HG03460 (cell line): ENCODE results near the gene NPAS2.

ENCODE experiments used
- ATAC-seq: cut with Tn5 transposase; IDR thresholded peaks from one replicate; pipeline ENCODE4 v1.9.1; 2021; ENCODE audit not compliant: unreplicated experiment

The NPAS2 gene

DNA sequence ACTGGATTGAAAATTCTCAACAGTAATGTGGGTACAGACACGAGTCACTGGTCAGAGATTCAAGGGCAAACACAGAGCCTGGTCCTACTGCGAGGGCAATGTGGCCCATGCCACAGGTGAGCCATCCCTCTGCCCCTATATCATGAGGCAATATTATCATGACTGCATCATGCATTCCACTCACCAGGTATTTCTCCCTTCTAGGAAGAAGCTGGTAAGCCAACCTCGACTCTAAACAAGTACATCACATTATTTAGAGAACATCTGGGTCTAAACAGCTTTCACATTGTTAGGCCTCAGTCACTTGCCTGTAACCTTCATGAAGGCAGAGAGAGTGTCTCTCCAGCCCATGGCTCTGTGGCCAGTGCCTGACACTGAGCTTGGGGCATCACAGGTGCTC, 167.6 kb downstream of the NPAS2 start:
- no peak for ATAC-seq

DNA sequence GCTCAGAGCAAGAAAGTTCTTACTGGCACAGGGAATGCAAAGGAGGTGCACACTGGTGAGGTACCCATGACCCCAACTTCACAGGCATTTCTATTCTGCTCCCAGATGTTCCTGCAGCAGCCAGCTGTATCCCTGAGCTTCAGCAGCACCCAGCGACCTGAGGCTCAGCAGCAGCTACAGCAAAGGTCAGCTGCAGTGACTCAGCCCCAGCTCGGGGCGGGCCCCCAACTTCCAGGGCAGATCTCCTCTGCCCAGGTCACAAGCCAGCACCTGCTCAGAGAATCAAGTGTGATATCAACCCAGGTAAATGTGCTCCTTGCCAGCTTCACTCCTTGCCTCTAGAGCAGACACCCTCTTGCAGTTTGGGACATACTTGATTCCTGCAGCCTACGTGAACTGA, 168.0 kb downstream of the NPAS2 start:
- no peak for ATAC-seq

DNA sequence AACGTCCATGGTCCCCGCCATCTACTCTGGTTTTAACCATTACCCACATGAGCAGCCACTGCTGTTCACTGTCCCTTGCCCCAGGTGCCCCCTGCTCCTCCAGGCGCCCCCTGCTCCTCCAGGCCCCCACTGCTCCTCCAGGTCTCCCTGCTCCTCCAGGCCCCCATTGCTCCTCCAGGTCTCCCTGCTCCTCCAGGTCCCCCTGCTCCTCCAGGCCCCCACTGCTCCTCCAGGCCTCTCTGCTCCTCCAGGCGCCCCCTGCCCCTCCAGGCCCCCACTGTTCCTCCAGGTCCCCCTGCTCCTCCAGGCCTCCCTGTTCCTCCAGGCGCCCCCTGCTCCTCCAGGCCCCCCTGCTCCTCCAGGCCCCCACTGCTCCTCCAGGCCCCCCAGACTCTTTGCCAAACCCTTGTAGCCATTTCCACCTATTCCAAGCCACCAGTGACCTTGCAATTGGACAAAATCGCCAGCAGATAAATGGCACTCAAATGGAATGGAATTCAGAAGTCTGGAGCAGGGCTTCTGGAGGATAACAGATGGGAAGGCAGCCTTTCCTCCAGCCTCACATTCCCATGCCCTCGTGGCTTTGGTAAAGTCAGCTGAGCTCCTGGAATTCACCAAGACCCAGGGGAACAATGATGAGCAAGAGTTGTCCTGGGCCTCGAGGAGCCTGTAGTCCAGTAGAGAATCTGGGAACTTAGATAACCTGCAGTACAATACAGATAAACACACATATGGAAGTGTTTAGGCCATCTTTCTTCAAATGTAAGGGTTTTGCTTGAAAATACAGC, 168.9 kb downstream of the NPAS2 start:
- ATAC-seq: no peak

DNA sequence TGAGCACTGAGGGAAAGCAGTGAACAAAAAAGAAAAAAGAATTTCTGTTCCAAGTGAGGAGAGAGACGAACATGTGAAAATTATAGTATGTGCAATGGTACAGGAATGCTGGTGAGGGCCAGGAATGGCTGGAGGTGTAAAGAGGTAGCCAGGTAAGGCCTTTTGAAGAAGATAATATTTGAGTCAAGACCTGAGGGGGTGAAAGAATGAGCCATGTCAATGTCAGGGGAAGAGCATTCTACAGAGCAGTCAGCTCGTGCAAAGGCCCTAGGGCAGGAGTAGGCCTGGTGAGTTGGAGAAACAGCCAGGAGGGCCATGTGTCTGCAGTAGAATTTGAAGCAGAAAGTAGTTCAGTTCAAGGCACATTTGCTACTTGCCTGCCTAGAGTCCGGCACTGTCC, 169.7 kb downstream of the NPAS2 start:
- no peak for ATAC-seq

DNA sequence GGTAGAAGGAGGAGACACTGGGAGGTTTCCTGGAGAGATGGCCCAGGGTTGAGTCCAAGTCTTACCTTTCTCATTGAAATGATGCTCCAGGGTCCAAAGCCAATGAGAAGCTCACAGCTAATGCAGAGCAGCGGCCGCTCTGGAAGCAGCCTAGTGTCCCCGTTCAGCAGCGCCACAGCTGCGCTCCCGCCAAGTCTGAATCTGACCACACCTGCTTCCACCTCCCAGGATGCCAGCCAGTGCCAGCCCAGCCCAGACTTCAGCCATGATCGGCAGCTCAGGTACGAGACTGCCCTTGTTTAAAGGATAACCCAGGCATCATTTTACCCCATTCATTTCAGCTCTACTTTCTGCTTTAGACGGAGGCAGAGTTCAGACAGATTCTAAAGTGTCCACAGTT, 170.2 kb downstream of the NPAS2 start:
- no peak for ATAC-seq

DNA sequence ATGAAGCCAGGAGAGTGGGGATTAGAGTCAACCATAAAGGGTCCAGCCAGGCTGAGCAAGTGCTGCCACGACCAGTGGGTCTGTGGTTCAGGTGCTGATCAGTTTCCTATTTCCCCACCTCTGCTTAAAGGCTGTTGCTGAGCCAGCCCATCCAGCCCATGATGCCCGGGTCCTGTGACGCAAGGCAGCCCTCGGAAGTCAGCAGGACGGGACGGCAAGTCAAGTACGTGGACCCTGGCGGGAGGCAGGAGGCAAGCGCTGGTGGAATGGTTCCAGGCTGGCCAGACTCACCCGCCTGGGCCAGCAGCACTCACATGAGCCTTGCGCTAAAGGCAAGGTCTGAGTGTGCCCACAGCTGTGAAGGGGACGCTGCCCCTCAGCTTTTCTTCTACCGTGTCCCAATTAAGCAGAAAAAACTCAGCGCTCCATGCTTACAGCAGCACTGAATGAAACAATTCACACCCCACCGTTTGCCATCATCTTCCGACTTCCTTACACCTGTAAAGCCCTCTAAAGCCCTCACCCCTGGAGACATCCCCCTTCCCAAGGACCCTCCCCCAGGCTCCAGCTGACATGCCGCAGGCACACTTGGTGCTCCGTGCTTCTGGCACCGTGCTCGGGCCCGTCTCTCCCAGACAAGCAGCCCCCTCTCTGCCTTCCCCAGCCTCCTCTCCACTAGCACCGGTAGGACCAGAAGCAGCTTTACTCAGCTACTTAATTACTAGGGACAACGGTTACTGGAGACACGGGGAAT, 170.9 kb downstream of the NPAS2 start:
- ATAC-seq: no peak

DNA sequence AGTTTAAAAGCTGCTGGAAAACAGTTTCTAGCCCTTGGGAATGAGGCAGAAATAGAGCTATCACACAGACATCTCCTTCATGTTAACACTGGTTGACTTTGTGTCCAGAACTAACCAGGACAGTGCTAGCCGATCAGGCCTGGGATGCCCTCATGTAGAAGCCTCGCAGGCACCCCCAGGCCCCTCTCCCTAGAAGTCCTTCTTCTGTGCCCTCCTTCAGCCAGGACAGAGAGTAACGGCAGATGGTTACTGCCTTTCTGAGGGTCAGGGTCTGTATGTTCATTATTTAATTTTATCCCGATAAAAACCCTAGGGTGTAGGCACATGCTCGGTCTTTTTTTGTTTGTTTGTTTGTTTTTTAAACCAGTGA, 171.4 kb downstream of the NPAS2 start:
- ATAC-seq: no peak

DNA sequence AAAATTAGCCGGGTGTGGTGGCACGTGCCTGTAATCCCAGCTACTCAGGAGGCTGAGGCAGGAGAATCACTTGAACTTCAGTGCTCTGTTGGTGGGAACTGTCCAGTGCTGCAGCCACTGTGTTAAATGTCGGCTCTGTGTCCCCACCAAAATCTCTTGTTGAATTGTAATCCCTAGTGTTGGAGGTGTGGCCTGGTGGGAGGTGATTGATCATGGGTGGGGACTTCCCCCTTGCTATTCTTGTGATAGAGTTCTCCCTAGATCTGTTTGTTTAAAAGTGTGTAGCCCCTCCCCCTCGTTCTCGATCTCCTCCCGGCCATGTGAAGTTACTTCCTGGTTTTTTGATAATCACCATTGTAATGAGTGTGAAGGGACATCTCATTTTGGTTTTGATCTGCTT, 172.3 kb downstream of the NPAS2 start:
- no peak for ATAC-seq

DNA sequence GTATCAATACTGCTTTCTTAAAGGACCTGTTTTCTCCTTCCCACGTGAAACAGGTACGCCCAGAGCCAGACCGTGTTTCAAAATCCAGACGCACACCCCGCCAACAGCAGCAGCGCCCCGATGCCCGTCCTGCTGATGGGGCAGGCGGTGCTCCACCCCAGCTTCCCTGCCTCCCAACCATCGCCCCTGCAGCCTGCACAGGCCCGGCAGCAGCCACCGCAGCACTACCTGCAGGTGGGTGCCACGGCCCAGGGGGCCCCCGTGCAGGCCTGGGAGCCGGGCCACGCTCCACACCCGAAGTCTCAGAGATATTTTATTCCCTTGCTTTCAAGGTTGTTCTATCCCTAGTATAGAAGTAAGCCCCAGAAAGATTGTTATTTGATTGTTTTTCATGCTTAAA, 173.4 kb downstream of the NPAS2 start:
- ATAC-seq: no peak

DNA sequence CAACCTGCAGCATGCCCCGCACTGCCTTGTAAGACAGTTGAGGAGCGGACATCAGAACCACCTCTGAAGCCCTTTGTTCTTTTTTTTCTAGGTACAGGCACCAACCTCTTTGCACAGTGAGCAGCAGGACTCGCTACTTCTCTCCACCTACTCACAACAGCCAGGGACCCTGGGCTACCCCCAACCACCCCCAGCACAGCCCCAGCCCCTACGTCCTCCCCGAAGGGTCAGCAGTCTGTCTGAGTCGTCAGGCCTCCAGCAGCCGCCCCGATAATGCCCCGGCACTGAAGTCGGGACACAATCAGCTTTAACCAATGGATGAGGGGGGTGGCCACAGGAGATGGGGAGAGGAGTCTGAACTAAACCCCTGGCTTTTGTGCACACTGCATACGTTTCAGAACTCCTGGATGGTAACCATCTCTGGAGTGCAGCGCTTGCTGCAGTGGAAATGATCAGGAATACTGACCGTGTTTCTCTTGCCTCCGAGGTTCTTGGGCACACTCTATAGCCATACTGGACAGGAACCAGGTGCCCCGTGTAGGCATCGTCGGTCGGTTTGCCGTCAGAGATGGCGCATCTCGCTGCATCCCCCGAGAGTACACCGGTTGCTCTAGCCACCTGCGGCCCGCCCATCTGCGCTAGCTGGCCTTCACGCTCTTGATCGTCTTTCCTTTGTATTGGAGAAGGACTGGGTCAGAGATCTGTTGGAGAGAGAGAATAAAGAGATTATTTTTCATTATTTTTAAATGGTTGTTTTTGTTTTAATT, 175.6 kb downstream of the NPAS2 start:
- no peak for ATAC-seq

DNA sequence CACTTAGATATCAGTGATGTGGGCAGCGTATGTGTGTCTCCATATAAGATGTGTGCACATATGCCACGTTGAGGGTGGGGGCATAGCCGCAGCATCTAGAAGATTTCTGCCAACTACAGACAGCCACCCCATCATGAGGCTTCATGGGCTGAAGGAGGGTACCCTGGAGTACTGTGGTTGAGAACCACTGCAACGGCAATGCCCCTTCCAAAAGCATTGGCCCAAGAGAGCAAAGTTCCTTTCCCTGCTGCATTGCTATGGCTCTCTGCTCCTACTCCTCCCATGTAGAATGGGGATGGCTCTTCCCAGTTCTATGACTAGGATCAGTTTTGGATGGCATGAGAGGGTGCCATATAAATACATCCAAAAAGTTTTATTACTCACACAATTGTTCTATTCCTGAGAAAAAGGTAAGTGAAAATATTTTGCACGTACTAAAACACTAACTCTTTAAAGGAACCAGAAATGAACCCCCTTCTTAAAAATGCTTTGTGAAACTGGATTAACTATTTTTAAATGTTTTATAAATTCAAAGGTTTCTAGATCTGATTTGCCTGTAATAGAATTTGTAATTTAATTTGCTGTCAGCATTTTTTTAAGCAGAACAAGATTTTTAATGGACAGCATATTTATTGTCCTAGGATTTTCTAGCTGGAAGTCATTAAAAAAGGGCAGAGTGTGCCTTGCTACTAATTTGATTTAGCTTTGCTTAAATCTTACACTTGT, 177.7 kb downstream of the NPAS2 start:
- no peak for ATAC-seq

DNA sequence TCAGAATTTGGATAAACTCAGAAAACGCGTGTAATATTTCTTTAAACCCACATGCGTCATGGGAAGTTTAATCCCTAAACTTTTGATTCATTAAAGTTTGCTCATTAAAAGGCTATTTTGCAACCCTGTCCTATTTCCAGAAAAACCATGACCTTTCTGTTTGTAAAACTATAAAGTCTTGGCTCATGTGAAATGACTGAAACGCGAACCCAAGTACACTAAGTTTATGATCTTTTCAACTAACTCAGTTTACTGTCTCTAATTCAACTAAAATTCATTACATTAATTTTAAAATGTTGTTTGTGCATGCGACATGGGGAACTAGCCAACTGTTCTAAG, 178.3 kb downstream of the NPAS2 start:
- ATAC-seq: no peak

DNA sequence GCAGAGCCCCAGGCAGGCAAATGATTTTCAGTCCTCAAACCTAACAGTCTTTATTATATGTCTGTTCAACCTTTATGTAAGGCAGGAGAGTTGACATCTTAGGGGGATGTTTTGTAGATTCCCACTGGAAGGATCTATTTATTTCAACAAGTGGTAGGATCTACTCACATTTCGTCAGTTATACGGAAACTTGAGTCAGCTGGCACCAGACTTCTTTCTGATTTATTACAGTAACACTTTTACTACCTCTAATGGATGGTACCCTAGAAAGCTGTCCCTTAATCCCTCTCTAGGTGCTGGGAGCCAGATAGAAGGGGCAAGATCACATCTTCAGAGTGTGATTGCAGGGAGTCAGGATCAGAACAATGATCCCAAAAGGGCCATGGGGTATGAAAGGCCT, 180.1 kb downstream of the NPAS2 start:
- ATAC-seq: no peak

DNA sequence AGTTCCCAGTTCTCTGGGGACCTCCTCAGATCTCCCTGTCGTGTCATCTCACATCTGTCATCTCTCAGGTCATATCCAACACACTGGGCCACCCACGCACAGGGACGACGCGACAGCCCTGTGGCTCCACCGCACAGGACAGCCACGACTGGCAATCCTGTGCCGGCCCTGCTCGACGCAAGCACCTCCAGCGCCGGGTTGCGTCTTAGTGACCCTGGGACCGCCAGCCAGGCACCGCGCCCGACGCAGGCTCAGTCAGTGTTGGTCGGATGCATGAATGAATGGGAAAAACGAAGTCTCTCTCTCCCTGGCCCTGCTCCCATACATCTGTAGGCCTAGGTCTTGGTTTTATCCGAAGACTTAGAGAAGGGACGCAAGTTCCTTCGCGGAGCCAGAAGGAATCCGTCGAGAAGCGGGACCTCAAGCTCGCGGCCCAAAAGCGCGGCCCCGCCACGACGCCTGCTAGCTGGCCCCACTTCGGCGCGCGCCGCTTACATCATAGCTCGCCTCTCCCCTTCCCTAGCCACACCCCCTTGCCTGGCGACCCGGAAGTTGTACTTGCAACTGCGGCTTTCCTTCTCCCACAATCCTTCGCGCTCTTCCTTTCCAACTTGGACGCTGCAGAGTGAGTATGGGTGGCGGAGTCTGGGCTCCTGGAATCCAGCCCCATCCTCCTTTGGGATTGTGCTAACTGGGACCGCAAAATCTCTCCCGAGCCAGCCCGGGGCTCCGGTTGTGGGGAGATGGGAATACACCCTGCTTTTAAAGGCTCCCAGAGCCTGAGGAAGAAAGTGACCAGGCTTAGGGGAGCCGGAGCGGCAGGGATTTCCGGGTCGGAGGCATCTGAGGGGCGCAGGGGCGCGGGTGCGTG, 182.0 kb downstream of the NPAS2 start, which contains the start of gene RPL31:
RPL31 (plus strand) TSS at position 599 of the 871 bp plus-strand sequence. CDS start 413 bp downstream, outside the sequence.
- peak; percentile 97 for ATAC-seq

DNA sequence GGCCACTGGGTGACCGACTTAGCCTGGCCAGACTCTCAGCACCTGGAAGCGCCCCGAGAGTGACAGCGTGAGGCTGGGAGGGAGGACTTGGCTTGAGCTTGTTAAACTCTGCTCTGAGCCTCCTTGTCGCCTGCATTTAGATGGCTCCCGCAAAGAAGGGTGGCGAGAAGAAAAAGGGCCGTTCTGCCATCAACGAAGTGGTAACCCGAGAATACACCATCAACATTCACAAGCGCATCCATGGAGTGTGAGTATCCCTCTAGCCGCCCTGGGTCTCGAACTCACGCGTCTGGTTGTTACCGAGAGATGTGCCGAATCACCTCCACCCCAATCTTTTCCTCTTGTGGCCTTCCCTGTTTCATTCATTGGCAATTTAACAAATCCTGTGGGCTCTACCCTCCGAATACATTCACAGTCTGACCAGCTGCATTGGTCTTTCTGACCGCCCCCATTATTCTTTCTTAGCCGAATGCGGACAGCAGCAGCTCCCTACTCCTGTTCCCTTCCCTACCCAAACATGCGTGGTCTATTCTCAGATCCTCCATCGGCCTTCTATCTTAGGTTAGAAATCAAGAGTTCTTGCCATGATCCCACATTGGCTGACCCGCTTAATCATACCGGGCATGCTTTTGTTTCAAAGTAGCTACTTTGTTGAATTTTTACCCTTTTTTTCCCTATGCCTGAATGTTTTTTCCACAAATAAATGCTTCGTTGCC, 182.8 kb downstream of the NPAS2 start:
- no peak for ATAC-seq

DNA sequence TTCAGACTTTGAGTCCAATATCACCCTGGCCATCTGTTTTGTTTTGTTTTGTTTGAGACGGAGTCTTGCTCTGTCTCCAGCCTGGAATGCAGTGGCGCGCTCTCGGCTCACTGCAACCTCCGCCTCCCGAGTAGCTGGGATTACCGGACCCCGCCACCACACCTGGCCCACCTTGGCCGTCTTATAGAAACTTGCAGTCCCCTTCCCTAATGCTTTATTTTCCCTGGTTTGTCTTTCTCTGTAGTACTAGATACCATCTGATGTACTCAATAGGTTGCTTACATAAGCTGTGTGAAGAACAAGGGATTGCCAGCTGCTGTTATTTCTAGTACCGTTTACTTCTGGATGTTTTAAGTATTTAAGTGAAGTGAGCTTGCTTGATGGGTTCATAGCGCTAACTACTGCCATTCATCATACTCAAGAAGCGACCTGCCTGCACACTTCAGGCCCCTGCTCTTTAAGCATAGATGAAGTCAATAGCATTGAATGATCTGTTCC, 183.4 kb downstream of the NPAS2 start:
- no peak for ATAC-seq

DNA sequence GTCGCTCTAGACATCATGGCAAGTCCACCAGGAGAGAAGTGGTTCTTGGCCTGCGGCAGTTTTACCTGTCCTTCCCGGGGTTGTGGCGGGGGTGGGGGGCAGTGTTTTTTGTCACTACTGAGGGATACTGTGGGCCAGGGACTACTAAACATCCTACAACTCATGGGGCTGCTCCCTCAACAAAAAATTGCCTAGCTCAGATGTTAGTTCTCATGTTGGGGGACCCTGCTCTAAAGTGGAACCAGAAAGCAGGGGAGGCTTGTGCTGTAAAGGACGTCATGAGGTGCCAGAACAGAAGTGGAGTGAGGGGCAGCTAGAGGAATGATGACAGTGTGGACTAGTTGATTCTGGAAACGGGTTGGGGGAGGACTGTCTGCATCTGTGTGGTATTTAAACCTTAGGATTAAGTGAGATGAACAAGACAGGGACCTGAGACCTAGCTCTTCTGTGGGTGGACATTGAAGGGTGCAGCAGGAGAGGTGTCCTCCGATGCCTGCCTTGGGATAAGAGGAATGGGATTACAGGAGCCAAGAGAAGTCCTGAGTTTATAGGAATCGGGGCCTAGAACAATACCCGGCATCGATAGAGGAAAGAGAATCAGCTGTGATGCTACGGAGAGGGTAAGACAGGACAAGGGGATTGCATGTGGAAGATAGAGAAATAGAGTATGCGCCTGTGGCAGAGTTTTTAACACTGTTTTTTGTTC, 184.8 kb downstream of the NPAS2 start:
- ATAC-seq: no peak

DNA sequence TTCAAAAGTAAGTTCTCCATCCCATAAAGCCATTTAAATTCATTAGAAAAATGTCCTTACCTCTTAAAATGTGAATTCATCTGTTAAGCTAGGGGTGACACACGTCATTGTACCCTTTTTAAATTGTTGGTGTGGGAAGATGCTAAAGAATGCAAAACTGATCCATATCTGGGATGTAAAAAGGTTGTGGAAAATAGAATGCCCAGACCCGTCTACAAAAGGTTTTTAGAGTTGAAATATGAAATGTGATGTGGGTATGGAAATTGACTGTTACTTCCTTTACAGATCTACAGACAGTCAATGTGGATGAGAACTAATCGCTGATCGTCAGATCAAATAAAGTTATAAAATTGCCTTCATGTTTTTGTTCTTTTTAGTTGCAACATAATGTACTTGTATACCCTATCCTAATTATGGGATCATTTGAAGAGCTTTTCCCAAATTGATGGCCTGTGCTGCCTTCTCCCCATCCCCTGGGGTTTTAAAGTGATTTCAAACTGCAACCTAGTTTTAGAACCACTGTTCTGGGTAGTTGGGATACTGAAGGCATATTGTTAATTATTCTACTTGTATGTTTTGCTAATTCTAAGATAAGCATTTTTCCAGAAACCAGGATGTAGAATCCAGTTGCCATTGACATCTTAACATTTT, 186.3 kb downstream of the NPAS2 start:
- no peak for ATAC-seq
